CD4-positive, alpha-beta T cell (primary cell): Measurements from ENCODE around the gene HIPK1. TPM values are rescaled to one million over a fixed set of nuclear protein-coding genes. Genes with fewer than 3 reads are reported as not detected.

Source experiments
- ATAC-seq: fragments of 200-7000 bp; cut with Tn5 transposase; one replicate; pipeline ENCODE4 v1.10.0; 2022; ENCODE audit warnings: mild to moderate bottlenecking; ENCODE audit not compliant: poor library complexity
- CTCF ChIA-PET: fragments of 350-600 bp; sonication (Branson Sonifier 250); formaldehyde crosslinking; loops from one replicate; lab custom pipeline; 2021; ENCODE audit warnings: antibody characterized with exemption, inconsistent platforms; lab: Charles Lee
- POLR2A ChIA-PET: fragments of 350-600 bp; sonication (Branson Sonifier 250); formaldehyde crosslinking; loops from one replicate; lab custom pipeline; 2021; ENCODE audit warnings: antibody characterized with exemption, inconsistent platforms; lab: Charles Lee
- DNase-seq, 14 experiments: peaks; one replicate each; pipeline ENCODE4 v3.0.0-alpha.2; 2013 to 2020; ENCODE audit warnings: mixed read lengths in 2 of 14
- H3K27ac ChIP-seq, 2 donors: one replicate each; pipeline versions ENCODE4 v1.5.1 to v1.7.0; 2013; ENCODE audit warnings: low read length in 2 of 2, low read depth in 1 of 2, mild to moderate bottlenecking in 1 of 2
- H3K27me3 ChIP-seq, 2 experiments: 1 replicate in 1 of 2; 2 replicates in 1 of 2; pipeline versions ENCODE4 v1.6.1 to v1.7.0; 2013; ENCODE audit warnings: low read length in 2 of 2, control low read depth in 1 of 2, mild to moderate bottlenecking in 1 of 2, moderate library complexity in 1 of 2; ENCODE audit not compliant: insufficient read depth in 2 of 2, control insufficient read depth in 1 of 2
- H3K36me3 ChIP-seq: one replicate; pipeline ENCODE4 v1.6.1; 2013; ENCODE audit warnings: low read length, control low read depth; ENCODE audit not compliant: insufficient read depth
- H3K4me1 ChIP-seq: one replicate; pipeline ENCODE4 v1.6.1; 2013; ENCODE audit warnings: low read length, control low read depth; ENCODE audit not compliant: insufficient read depth
- H3K4me3 ChIP-seq: one replicate; pipeline ENCODE4 v1.5.1; 2013; ENCODE audit warnings: mild to moderate bottlenecking, low read length, moderate library complexity
- H3K9me3 ChIP-seq, 2 experiments: 1 replicate in 1 of 2; 2 replicates in 1 of 2; pipeline versions ENCODE4 v1.6.1 to v1.7.0; 2013; ENCODE audit warnings: low read length in 2 of 2, mild to moderate bottlenecking in 2 of 2, control low read depth in 1 of 2, moderate library complexity in 1 of 2; ENCODE audit not compliant: control insufficient read depth in 1 of 2, insufficient read depth in 1 of 2
- H3K27ac Mint-ChIP-seq: one replicate; pipeline ENCODE4 v1.8.0; 2020; ENCODE audit warnings: mixed read lengths
- H3K27me3 Mint-ChIP-seq: one replicate; pipeline ENCODE4 v1.8.0; 2021; ENCODE audit warnings: mixed read lengths
- H3K36me3 Mint-ChIP-seq: one replicate; pipeline ENCODE4 v1.8.0; 2021; ENCODE audit warnings: low read depth, mixed read lengths
- H3K4me1 Mint-ChIP-seq: one replicate; pipeline ENCODE4 v1.8.0; 2021; ENCODE audit warnings: low read depth, mixed read lengths
- H3K4me3 Mint-ChIP-seq: one replicate; pipeline ENCODE4 v1.8.0; 2020; ENCODE audit warnings: mild to moderate bottlenecking, mixed read lengths
- H3K9me3 Mint-ChIP-seq: one replicate; pipeline ENCODE4 v1.8.0; 2020; ENCODE audit warnings: mixed read lengths
- CTCF ChIP-seq: fragments of 200-600 bp; IDR thresholded peaks from one replicate; pipeline ENCODE4 v1.8.0; 2022; ENCODE audit warnings: antibody characterized with exemption, mild to moderate bottlenecking
- intact Hi-C, 2 experiments: fragments of 100-400 bp; cut with DNase I in 1 of 2; cut with micrococcal nuclease in 1 of 2; formaldehyde crosslinking; loops; one replicate each; pipeline versions ENCODE4 v1.15.1 to v1.9.0; 2023 to 2025; cut with DNase I, micrococcal nuclease
- total RNA-seq, 174 experiments: library from RNA in 2 of 174; stranded (reverse) in 2 of 174; gene quantifications; one replicate each; pipeline ENCODE4 v1.2.3 and lab custom pipeline; 2021 to 2026

HIPK1 gene
- total RNA-seq, 2 experiments from 2014 or later, result 245 to 251 TPM

DNA sequence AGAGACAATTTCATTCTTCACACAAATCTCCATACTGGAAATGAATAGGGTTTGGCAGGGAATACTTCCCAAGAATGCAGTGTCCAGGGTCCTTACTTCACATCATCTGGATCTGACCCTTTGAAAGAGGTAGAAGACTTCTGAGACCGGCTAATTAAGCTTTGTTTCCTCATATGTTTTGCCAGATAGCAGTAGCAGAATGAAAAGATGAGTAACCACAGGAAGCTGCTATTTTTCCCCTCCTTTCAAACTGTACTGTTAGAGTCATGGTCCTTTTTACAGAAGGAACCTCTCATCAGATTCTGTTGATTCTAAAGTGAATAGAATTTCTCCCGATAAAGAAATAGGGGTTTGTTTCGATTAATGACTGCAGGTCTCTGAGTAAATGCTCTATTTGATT lies 48.8 kb downstream of the HIPK1 start:
- Mint-ChIP-seq H3K4me3 (no peak overlapping the region), H3K4me1 (peaks cover 46% of the 10 kb centered on the region), H3K9me3 (no peaks in the 10 kb centered on the region), H3K27me3 (no peaks in the 10 kb centered on the region), H3K36me3 (peaks cover 56% of the 10 kb centered on the region), H3K27ac (peak overlapping the region; percentile 66)
- no peak for ATAC-seq
- no peak overlapping the region for H3K4me3 ChIP-seq
- no peak for TF ChIP-seq CTCF
- no peak for DNase-seq
- no peak overlapping the region for H3K27ac ChIP-seq
- intact Hi-C loops, result loop anchor here (1.0 to 5.0 kb wide), 6 partner anchors 141 to 693 kb away; partner anchors contain the start of gene DENND2C (in 1 of the 2)
- H3K27me3 ChIP-seq, result no peaks in the 10 kb centered on the region
- peaks cover 29% of the 10 kb centered on the region for H3K36me3 ChIP-seq
- H3K4me1 ChIP-seq, result peaks cover 13% of the 10 kb centered on the region
- ChIA-PET CTCF (interaction anchor here (1.9 kb wide), 1 partner anchor 74 kb away, joined by 6 read pairs; the partner anchor contains the start of gene AP4B1), POLR2A (interaction anchor here (0.7 to 1.5 kb wide), 3 partner anchors 17 to 74 kb away, joined by 4 to 6 read pairs (median 5); no protein-coding TSS in a partner anchor)
- no peaks in the 10 kb centered on the region for H3K9me3 ChIP-seq

DNA sequence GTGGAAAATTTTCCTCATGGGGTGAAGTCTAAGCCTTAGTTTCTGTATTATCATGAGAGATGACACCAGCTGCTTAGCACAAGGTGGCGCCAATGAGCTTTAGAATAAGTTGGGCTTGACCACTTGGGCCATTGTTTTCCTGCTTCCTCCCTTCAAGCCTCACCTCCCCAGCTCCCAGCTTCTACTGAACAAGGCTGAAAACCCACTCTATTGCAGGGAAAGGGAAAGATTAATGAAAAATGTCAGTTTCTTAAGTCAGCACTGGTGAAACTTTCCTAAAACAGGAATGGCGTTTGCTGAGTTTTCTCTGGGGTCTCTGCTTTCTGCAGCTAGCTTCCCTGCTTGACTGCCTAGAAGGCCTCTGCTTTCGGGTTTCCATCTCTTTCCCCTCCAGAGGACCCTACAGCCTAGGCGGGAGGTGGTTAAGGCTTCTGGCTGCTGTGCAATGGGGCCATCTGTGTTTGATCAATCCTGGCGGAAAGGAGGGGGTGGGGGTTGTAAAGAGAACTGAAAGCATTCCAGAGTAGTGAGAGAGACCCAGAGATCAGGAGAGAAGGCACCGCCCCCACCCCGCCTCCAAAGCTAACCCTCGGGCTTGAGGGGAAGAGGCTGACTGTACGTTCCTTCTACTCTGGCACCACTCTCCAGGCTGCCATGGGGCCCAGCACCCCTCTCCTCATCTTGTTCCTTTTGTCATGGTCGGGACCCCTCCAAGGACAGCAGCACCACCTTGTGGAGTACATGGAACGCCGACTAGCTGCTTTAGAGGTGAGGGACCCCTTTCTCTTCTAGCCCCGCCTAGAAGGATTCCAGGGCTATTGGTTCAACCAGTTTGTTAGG lies 50.0 kb downstream of the HIPK1 start, which contains the start of gene OLFML3:
Gene OLFML3, plus strand, starts transcription at position 612 of the 840 bp plus-strand sequence. Its CDS starts 43 bp downstream, at position 655.
- Histone ChIP-seq H3K4me1 (peaks cover 13% of the 10 kb centered on the region), H3K27me3 (no peaks in the 10 kb centered on the region), H3K9me3 (no peaks in the 10 kb centered on the region), H3K36me3 (peaks cover 18% of the 10 kb centered on the region), H3K27ac (no peak within 1 kb of the TSS), H3K4me3 (no peak within 1 kb of the TSS)
- DNase-seq (peak in 9 of 14 experiments; percentile 10 to 68 (median 36)), ATAC-seq (no peak)
- peak; percentile 51 for TF ChIP-seq CTCF
- H3K4me3 Mint-ChIP-seq, result no peak within 1 kb of the TSS
- intact Hi-C loops, result loop anchor here (1.0 to 5.0 kb wide), 6 partner anchors 142 to 692 kb away; partner anchors contain the start of gene DENND2C (in 1 of the 2)
- H3K27ac Mint-ChIP-seq, result peak within 1 kb of the TSS; percentile 66
- H3K27me3 Mint-ChIP-seq, result no peaks in the 10 kb centered on the region
- ChIA-PET CTCF (interaction anchor here (0.7 to 1.7 kb wide), 3 partner anchors 11 to 32 kb away, joined by 3 to 5 read pairs (median 5); no protein-coding TSS in a partner anchor), POLR2A (interaction anchor here (1.3 to 1.5 kb wide), 2 partner anchors 49 to 75 kb away, joined by 3 to 6 read pairs; no protein-coding TSS in a partner anchor)
- H3K36me3 Mint-ChIP-seq, result peaks cover 44% of the 10 kb centered on the region
- H3K9me3 Mint-ChIP-seq, result no peaks in the 10 kb centered on the region
- peaks cover 46% of the 10 kb centered on the region for H3K4me1 Mint-ChIP-seq

DNA sequence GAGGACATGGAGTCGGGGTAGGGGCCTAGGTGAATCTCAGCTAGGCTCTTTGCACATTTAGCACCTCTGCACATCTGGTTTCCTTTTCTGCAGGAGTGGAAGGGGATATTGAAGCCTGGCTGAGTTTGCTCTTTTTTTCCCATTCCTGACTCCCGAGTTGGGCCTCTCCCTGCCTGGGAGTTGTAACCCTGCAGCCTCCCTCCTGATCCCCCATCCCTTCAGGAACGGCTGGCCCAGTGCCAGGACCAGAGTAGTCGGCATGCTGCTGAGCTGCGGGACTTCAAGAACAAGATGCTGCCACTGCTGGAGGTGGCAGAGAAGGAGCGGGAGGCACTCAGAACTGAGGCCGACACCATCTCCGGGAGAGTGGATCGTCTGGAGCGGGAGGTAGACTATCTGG lies 51.0 kb downstream of the HIPK1 start:
- intact Hi-C loops, result no loop called here
- no peaks in the 10 kb centered on the region for H3K27me3 ChIP-seq
- no peak overlapping the region for H3K4me3 ChIP-seq
- POLR2A ChIA-PET, result interaction anchor here (1.3 kb wide), 1 partner anchor 50 kb away, joined by 3 read pairs; no protein-coding TSS in a partner anchor
- no peak overlapping the region for H3K27ac Mint-ChIP-seq
- no peaks in the 10 kb centered on the region for H3K9me3 Mint-ChIP-seq
- ATAC-seq (no peak), DNase-seq (peak in 1 of 14 experiments; percentile 27)
- H3K9me3 ChIP-seq, result peaks cover 0 to 2% of the 10 kb centered on the region in 2 experiments
- no peak overlapping the region for H3K27ac ChIP-seq
- peaks cover 37% of the 10 kb centered on the region for H3K4me1 Mint-ChIP-seq
- CTCF ChIA-PET, result interaction anchor here (1.4 to 1.7 kb wide), 2 partner anchors 10 to 18 kb away, joined by 5 read pairs; no protein-coding TSS in a partner anchor
- peaks cover 11% of the 10 kb centered on the region for H3K4me1 ChIP-seq
- H3K4me3 Mint-ChIP-seq, result no peak overlapping the region
- peaks cover 9% of the 10 kb centered on the region for H3K36me3 ChIP-seq
- no peak for TF ChIP-seq CTCF
- H3K36me3 Mint-ChIP-seq, result peaks cover 34% of the 10 kb centered on the region
- no peaks in the 10 kb centered on the region for H3K27me3 Mint-ChIP-seq
